Measurements from ENCODE around the gene SLC35D1. TPM values are rescaled to one million over a fixed set of nuclear protein-coding genes. Genes with fewer than 3 reads are reported as not detected.

The SLC35D1 gene
- polyA plus RNA-seq, 1 of the 3 experiments (the other 2 are of a cell fraction) = 4.8 TPM

DNA sequence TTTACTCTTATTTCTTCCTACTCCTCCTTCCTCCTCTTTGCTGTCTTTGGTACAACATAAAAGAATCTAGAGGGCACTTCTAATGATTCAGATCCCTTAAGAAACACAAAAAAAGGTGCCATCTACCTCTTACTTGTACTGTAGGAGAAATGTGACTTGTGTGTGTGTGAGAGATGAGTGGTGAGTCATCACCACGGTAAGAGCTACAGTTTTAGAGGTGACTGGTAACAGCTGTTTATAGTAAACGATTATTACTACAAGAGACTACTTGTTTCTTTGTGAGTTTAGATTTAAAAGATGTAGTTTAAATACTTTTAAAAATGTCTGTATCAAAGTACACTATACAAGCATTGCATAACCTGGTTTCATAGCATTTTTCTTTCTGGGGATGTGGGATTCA lies 40.4 kb downstream of the SLC35D1 start:
- no peak overlapping the region for H3K4me2 ChIP-seq
- H3K36me3 ChIP-seq (replicated peaks in 1 of 2; ENCODE audit: control insufficient read depth in 1 of 2, insufficient read depth in 2 of 2, low read length in 1 of 2) = peaks cover 22 to 43% of the 10 kb centered on the region in 2 experiments
- H3K9me3 ChIP-seq = no peaks in the 10 kb centered on the region
- TF ChIP-seq FOXJ3 (CRISPR knock-in tag; IDR thresholded peaks at IDR 0.05) (no peak), NRF1 (IDR thresholded peaks at IDR 0.05; ENCODE audit: low read depth, low read length) (no peak), TCF12 (IDR thresholded peaks at IDR 0.05) (0 out of 2 replicates have a peak, but pooled peaks have one; percentile 6), GATA2 (CRISPR knock-in tag; IDR thresholded peaks at IDR 0.05) (no peak), YY1 (IDR thresholded peaks at IDR 0.05; ENCODE audit: low read depth) (no peak), JUND (IDR thresholded peaks at IDR 0.05) (0 out of 2 replicates have a peak, but pooled peaks have one; percentile 10), MEF2A (IDR thresholded peaks at IDR 0.05; ENCODE audit: borderline replicate concordance, low read depth) (no peak), EZH2phosphoT487 (IDR thresholded peaks at IDR 0.05; ENCODE audit: borderline replicate concordance, low read depth) (no peak), ZBTB33 (IDR thresholded peaks at IDR 0.05; ENCODE audit: borderline replicate concordance, low read depth) (no peak), FOSL2 (IDR thresholded peaks at IDR 0.05; ENCODE audit: borderline replicate concordance, low read depth) (peak; percentile 41; the same call in 1 of the 2 replicates)
- H3K27ac ChIP-seq (ENCODE audit: low read depth in 2 of 2, low read length in 1 of 2) = no peak overlapping the region
- no peak for DNase-seq
- no peak overlapping the region for H2AFZ ChIP-seq (ENCODE audit: low read depth)
- CTCF ChIA-PET = interaction anchor here (0.8 to 3.6 kb wide), 4 partner anchors 10 to 32 kb away, joined by 3 to 13 read pairs (median 3); no protein-coding TSS in a partner anchor
- POLR2A ChIA-PET = no interaction called here
- no peaks in the 10 kb centered on the region for H3K27me3 ChIP-seq (ENCODE audit: insufficient read depth)
- no peaks in the 10 kb centered on the region; a peak in 1 of 4 replicates for H3K4me1 ChIP-seq (ENCODE audit: control insufficient read depth in 1 of 2, insufficient read depth in 2 of 2, low read depth in 1 of 2, low read length in 1 of 2)
- WGBS (ENCODE audit: low lambda C conversion rate) = 35% methylated on average over 2 of the region's 2 CpGs
- no peak overlapping the region for H3K4me3 ChIP-seq (ENCODE audit: low read depth in 2 of 2, low read length in 1 of 2)
- no peaks in the 10 kb centered on the region for H3K9me2 ChIP-seq
- no peaks in the 10 kb centered on the region for H3F3A ChIP-seq (replicated peaks; ENCODE audit: insufficient read depth)
- no peaks in the 10 kb centered on the region for H3K79me2 ChIP-seq (ENCODE audit: insufficient read depth)
- no peaks in the 10 kb centered on the region for H4K20me1 ChIP-seq (ENCODE audit: insufficient read depth)
- no peak overlapping the region for H3K9ac ChIP-seq

DNA sequence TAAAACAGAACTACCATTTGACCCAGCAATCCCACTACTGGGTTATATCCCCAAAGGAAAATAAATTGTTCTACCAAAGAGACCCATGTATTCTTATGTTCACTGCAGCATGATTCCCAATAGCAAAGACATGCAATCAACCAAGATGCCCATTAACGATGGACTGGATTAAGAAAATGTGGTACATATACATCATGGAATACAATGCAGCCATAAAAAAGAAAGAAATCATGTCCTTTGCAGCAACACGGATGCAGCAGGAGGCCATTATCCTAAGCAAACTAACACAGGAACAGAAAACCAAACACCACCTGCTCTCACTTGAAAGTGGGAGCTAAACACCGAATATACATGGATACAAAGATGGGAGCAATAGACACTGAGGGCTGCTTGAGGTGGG lies 44.2 kb downstream of the SLC35D1 start:
- no peak overlapping the region for H2AFZ ChIP-seq (ENCODE audit: low read depth)
- CTCF ChIA-PET = interaction anchor here (1.1 kb wide), 1 partner anchor 15 kb away, joined by 3 read pairs; no protein-coding TSS in a partner anchor
- WGBS (ENCODE audit: low lambda C conversion rate) = 92% methylated on average over 3 of the region's 3 CpGs
- no peaks in the 10 kb centered on the region for H3K9me2 ChIP-seq
- no peak for DNase-seq
- no peaks in the 10 kb centered on the region for H3K27me3 ChIP-seq (ENCODE audit: insufficient read depth)
- POLR2A ChIA-PET = no interaction called here
- H3F3A ChIP-seq (replicated peaks; ENCODE audit: insufficient read depth) = no peaks in the 10 kb centered on the region
- no peak overlapping the region for H3K27ac ChIP-seq (ENCODE audit: low read depth in 2 of 2, low read length in 1 of 2)
- H4K20me1 ChIP-seq (ENCODE audit: insufficient read depth) = no peaks in the 10 kb centered on the region
- no peak overlapping the region for H3K4me3 ChIP-seq (ENCODE audit: low read depth in 2 of 2, low read length in 1 of 2)
- H3K9ac ChIP-seq = no peak overlapping the region
- H3K79me2 ChIP-seq (ENCODE audit: insufficient read depth) = no peaks in the 10 kb centered on the region
- no peaks in the 10 kb centered on the region; a peak in 1 of 4 replicates for H3K4me1 ChIP-seq (ENCODE audit: control insufficient read depth in 1 of 2, insufficient read depth in 2 of 2, low read depth in 1 of 2, low read length in 1 of 2)
- H3K9me3 ChIP-seq = no peaks in the 10 kb centered on the region
- TF ChIP-seq MEF2A (IDR thresholded peaks at IDR 0.05; ENCODE audit: borderline replicate concordance, low read depth) (no peak), MXI1 (IDR thresholded peaks at IDR 0.05; ENCODE audit: low read depth, low read length) (no peak), POLR2AphosphoS5 (IDR thresholded peaks at IDR 0.05; ENCODE audit: low read depth, low read length) (no peak), RCOR1 (IDR thresholded peaks at IDR 0.05; ENCODE audit: low read length) (no peak), IRF3 (IDR thresholded peaks at IDR 0.05; ENCODE audit: low read depth, low read length) (no peak), TAF1 (IDR thresholded peaks at IDR 0.05; ENCODE audit: borderline replicate concordance, low read depth, low read length) (no peak), FOXM1 (IDR thresholded peaks at IDR 0.05; ENCODE audit: low read depth) (no peak), RXRA (IDR thresholded peaks at IDR 0.05; ENCODE audit: borderline replicate concordance, low read depth) (no peak), NRF1 (IDR thresholded peaks at IDR 0.05; ENCODE audit: low read depth, low read length) (no peak), GABPA (IDR thresholded peaks at IDR 0.05; ENCODE audit: low read depth) (no peak), NFIC (IDR thresholded peaks at IDR 0.05; ENCODE audit: borderline replicate concordance) (no peak), TEAD4 (IDR thresholded peaks at IDR 0.05; ENCODE audit: borderline replicate concordance, insufficient read depth) (no peak), FOXJ3 (CRISPR knock-in tag; IDR thresholded peaks at IDR 0.05) (no peak), PBX3 (IDR thresholded peaks at IDR 0.05) (no peak), JUND (IDR thresholded peaks at IDR 0.05) (no peak)
- peaks cover 16 to 25% of the 10 kb centered on the region in 2 experiments for H3K36me3 ChIP-seq (replicated peaks in 1 of 2; ENCODE audit: control insufficient read depth in 1 of 2, insufficient read depth in 2 of 2, low read length in 1 of 2)
- no peak overlapping the region for H3K4me2 ChIP-seq
